CD4-positive, alpha-beta T cell (primary cell): ENCODE data around the gene CAMTA1. TPM values are rescaled to one million over a fixed set of nuclear protein-coding genes. Genes with fewer than 3 reads are reported as not detected.

ENCODE experiments used
- ATAC-seq: fragments of 200-7000 bp; cut with Tn5 transposase; one replicate; pipeline ENCODE4 v1.10.0; 2022; ENCODE audit warnings: mild to moderate bottlenecking; ENCODE audit not compliant: poor library complexity
- CTCF ChIA-PET: fragments of 350-600 bp; sonication (Branson Sonifier 250); formaldehyde crosslinking; loops from one replicate; lab custom pipeline; 2021; ENCODE audit warnings: antibody characterized with exemption, inconsistent platforms; lab: Charles Lee
- POLR2A ChIA-PET: fragments of 350-600 bp; sonication (Branson Sonifier 250); formaldehyde crosslinking; loops from one replicate; lab custom pipeline; 2021; ENCODE audit warnings: antibody characterized with exemption, inconsistent platforms; lab: Charles Lee
- DNase-seq, 14 experiments: peaks; one replicate each; pipeline ENCODE4 v3.0.0-alpha.2; 2013 to 2020; ENCODE audit warnings: mixed read lengths in 2 of 14
- H3K27ac ChIP-seq, 2 donors: one replicate each; pipeline versions ENCODE4 v1.5.1 to v1.7.0; 2013; ENCODE audit warnings: low read length in 2 of 2, low read depth in 1 of 2, mild to moderate bottlenecking in 1 of 2
- H3K27me3 ChIP-seq, 2 experiments: 1 replicate in 1 of 2; 2 replicates in 1 of 2; pipeline versions ENCODE4 v1.6.1 to v1.7.0; 2013; ENCODE audit warnings: low read length in 2 of 2, control low read depth in 1 of 2, mild to moderate bottlenecking in 1 of 2, moderate library complexity in 1 of 2; ENCODE audit not compliant: insufficient read depth in 2 of 2, control insufficient read depth in 1 of 2
- H3K36me3 ChIP-seq: one replicate; pipeline ENCODE4 v1.6.1; 2013; ENCODE audit warnings: low read length, control low read depth; ENCODE audit not compliant: insufficient read depth
- H3K4me1 ChIP-seq: one replicate; pipeline ENCODE4 v1.6.1; 2013; ENCODE audit warnings: low read length, control low read depth; ENCODE audit not compliant: insufficient read depth
- H3K4me3 ChIP-seq: one replicate; pipeline ENCODE4 v1.5.1; 2013; ENCODE audit warnings: mild to moderate bottlenecking, low read length, moderate library complexity
- H3K9me3 ChIP-seq, 2 experiments: 1 replicate in 1 of 2; 2 replicates in 1 of 2; pipeline versions ENCODE4 v1.6.1 to v1.7.0; 2013; ENCODE audit warnings: low read length in 2 of 2, mild to moderate bottlenecking in 2 of 2, control low read depth in 1 of 2, moderate library complexity in 1 of 2; ENCODE audit not compliant: control insufficient read depth in 1 of 2, insufficient read depth in 1 of 2
- H3K27ac Mint-ChIP-seq: one replicate; pipeline ENCODE4 v1.8.0; 2020; ENCODE audit warnings: mixed read lengths
- H3K27me3 Mint-ChIP-seq: one replicate; pipeline ENCODE4 v1.8.0; 2021; ENCODE audit warnings: mixed read lengths
- H3K36me3 Mint-ChIP-seq: one replicate; pipeline ENCODE4 v1.8.0; 2021; ENCODE audit warnings: low read depth, mixed read lengths
- H3K4me1 Mint-ChIP-seq: one replicate; pipeline ENCODE4 v1.8.0; 2021; ENCODE audit warnings: low read depth, mixed read lengths
- H3K4me3 Mint-ChIP-seq: one replicate; pipeline ENCODE4 v1.8.0; 2020; ENCODE audit warnings: mild to moderate bottlenecking, mixed read lengths
- H3K9me3 Mint-ChIP-seq: one replicate; pipeline ENCODE4 v1.8.0; 2020; ENCODE audit warnings: mixed read lengths
- intact Hi-C, 2 experiments: fragments of 100-400 bp; cut with DNase I in 1 of 2; cut with micrococcal nuclease in 1 of 2; formaldehyde crosslinking; loops; one replicate each; pipeline versions ENCODE4 v1.15.1 to v1.9.0; 2023 to 2025; cut with DNase I, micrococcal nuclease
- total RNA-seq, 174 experiments: library from RNA in 2 of 174; stranded (reverse) in 2 of 174; gene quantifications; one replicate each; pipeline ENCODE4 v1.2.3 and lab custom pipeline; 2021 to 2026
- TF ChIP-seq, protein P1 (sequence below): fragments of 200-600 bp; IDR thresholded peaks from one replicate; pipeline ENCODE4 v1.8.0; 2022; ENCODE audit warnings: antibody characterized with exemption, mild to moderate bottlenecking

The CAMTA1 gene
- total RNA-seq, 2 experiments from 2014 or later, result 38.6 to 39.3 TPM

DNA sequence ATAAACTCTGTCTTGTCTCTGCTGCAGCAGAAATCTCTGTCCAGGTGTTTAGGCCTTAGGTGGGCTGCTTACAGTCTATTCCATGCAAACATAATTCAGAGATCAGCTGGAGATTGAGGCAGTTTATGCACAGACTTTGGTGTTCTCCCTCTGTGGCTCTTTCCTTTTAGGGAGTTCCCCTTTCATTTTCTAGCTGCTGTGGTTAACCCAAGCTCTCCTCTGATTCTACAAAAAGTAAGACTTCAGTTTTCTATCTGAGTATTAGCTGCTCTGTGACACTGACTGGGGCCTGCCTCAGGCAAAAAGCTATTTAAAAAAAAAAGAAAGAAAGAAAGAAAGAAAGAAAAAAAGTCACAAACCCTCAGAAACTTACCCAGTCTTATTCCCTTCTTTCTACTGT lies 211.1 kb downstream of the CAMTA1 start:
- TF ChIP-seq, protein P1, sequence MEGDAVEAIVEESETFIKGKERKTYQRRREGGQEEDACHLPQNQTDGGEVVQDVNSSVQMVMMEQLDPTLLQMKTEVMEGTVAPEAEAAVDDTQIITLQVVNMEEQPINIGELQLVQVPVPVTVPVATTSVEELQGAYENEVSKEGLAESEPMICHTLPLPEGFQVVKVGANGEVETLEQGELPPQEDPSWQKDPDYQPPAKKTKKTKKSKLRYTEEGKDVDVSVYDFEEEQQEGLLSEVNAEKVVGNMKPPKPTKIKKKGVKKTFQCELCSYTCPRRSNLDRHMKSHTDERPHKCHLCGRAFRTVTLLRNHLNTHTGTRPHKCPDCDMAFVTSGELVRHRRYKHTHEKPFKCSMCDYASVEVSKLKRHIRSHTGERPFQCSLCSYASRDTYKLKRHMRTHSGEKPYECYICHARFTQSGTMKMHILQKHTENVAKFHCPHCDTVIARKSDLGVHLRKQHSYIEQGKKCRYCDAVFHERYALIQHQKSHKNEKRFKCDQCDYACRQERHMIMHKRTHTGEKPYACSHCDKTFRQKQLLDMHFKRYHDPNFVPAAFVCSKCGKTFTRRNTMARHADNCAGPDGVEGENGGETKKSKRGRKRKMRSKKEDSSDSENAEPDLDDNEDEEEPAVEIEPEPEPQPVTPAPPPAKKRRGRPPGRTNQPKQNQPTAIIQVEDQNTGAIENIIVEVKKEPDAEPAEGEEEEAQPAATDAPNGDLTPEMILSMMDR, result no peak
- POLR2A ChIA-PET, result no interaction called here

DNA sequence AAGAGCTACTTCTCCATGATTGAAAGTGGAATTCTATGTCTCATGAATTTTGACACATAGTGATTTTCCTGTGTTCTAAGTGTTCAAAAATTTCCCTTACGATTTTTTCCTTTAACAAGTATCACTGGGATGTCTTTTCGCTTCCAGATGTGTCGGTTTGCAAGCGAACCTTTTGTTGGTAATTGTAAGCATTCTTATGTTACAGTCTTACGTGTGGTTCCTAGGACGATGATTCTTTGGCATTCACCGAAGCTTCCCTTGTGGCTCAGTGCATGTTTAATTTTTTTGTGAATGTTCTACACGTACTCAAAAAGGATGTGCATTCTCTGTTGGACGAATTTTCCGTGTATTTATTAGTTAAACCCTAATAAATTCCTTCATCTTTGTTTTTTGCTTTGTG lies 211.6 kb downstream of the CAMTA1 start:
- POLR2A ChIA-PET, result no interaction called here
- Histone ChIP-seq H3K36me3 (no peaks in the 10 kb centered on the region), H3K9me3 (peaks cover 0 to 7% of the 10 kb centered on the region in 2 experiments), H3K27ac (no peak overlapping the region), H3K27me3 (peaks cover 3% of the 10 kb centered on the region in 2 experiments), H3K4me3 (no peak overlapping the region), H3K4me1 (no peaks in the 10 kb centered on the region)
- Mint-ChIP-seq H3K36me3 (no peaks in the 10 kb centered on the region), H3K9me3 (peaks cover 3% of the 10 kb centered on the region), H3K4me3 (no peak overlapping the region), H3K4me1 (peaks cover 12% of the 10 kb centered on the region), H3K27me3 (peaks cover 7% of the 10 kb centered on the region), H3K27ac (no peak overlapping the region)
- TF ChIP-seq, protein P1, result no peak
- CTCF ChIA-PET, result no interaction called here
- DNase-seq, result no peak
- no peak for ATAC-seq
- intact Hi-C loops, result no loop called here

More for the DNA sequence above, 211.1 kb downstream of the CAMTA1 start:
- Mint-ChIP-seq H3K27ac (no peak overlapping the region), H3K4me3 (no peak overlapping the region), H3K4me1 (peaks cover 12% of the 10 kb centered on the region), H3K27me3 (peaks cover 7% of the 10 kb centered on the region), H3K9me3 (peaks cover 4% of the 10 kb centered on the region), H3K36me3 (no peaks in the 10 kb centered on the region)
- CTCF ChIA-PET, result no interaction called here
- Histone ChIP-seq H3K4me1 (no peaks in the 10 kb centered on the region), H3K27ac (no peak overlapping the region), H3K4me3 (no peak overlapping the region), H3K27me3 (peaks cover 3% of the 10 kb centered on the region in 2 experiments), H3K36me3 (no peaks in the 10 kb centered on the region), H3K9me3 (peaks cover 0 to 7% of the 10 kb centered on the region in 2 experiments)
- intact Hi-C loops, result no loop called here
- ATAC-seq (peak; percentile 46), DNase-seq (peak in 1 of 14 experiments; percentile 5)

DNA sequence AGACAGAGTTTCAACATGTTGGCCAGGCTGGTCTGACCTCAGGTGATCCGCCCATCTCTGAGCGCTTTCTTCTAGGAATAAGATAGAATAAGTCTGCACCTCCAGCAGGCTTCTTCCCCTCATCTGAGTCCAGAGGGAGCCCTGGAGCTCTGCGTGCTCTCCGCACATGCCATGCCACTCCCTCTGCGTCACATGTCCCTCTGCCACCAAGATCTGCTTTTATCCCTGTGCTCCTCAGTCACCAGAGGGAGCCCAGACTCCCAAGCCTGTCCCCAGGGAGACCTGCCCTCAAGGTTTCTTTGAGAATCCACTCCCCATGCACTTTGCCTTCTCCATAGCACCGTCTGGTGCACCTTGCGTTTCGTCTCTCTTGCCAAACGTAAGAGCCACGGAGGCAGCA lies 213.0 kb downstream of the CAMTA1 start:
- Histone ChIP-seq H3K36me3 (no peaks in the 10 kb centered on the region), H3K4me3 (no peak overlapping the region), H3K4me1 (no peaks in the 10 kb centered on the region), H3K27ac (no peak overlapping the region), H3K27me3 (peaks cover 3% of the 10 kb centered on the region in 2 experiments), H3K9me3 (peaks cover 0 to 7% of the 10 kb centered on the region in 2 experiments)
- H3K9me3 Mint-ChIP-seq, result no peaks in the 10 kb centered on the region
- POLR2A ChIA-PET, result no interaction called here
- ATAC-seq (no peak), DNase-seq (no peak)
- TF ChIP-seq, protein P1, result no peak
- peaks cover 12% of the 10 kb centered on the region for H3K4me1 Mint-ChIP-seq
- intact Hi-C loops, result no loop called here
- H3K27ac Mint-ChIP-seq, result no peak overlapping the region
- no peak overlapping the region for H3K4me3 Mint-ChIP-seq
- H3K27me3 Mint-ChIP-seq, result peaks cover 7% of the 10 kb centered on the region
- H3K36me3 Mint-ChIP-seq, result no peaks in the 10 kb centered on the region
- CTCF ChIA-PET, result no interaction called here
